Caco-2 (cell line): ENCODE results near the gene TRIM31. TPM values are rescaled to one million over a fixed set of nuclear protein-coding genes. Genes with fewer than 3 reads are reported as not detected.

ENCODE experiments used
- BruUV-seq: library from RNA; stranded (reverse); fragments of 400-500 nt; replicated peaks from 2 replicates; lab custom pipeline; 2021; lab: Mats Ljungman, UMichigan
- CTCF ChIA-PET: fragments of 300-600 bp; sonication (Branson Sonifier 250); formaldehyde crosslinking; loops from one replicate; lab custom pipeline; 2022; ENCODE audit warnings: antibody characterized with exemption; lab: Charles Lee
- POLR2A ChIA-PET: fragments of 300-600 bp; sonication (Branson Sonifier 250); formaldehyde crosslinking; loops from one replicate; lab custom pipeline; 2022; ENCODE audit warnings: antibody characterized with exemption; lab: Charles Lee
- DNase-seq, 2 experiments: peaks; one replicate each; pipeline versions ENCODE4 v3.0.0 to v3.0.0-alpha.2; 2020 to 2022
- H3K27me3 ChIP-seq: replicated peaks from 2 replicates; pipeline ENCODE4 v1.6.0; 2011; ENCODE audit warnings: low read length; ENCODE audit not compliant: control insufficient read depth, insufficient read depth
- H3K36me3 ChIP-seq: 2 replicates; pipeline ENCODE4 v1.5.1; 2011; ENCODE audit warnings: low read length; ENCODE audit not compliant: control insufficient read depth, insufficient read depth
- H3K4me1 ChIP-seq: fragments of 250-450 bp; sonication (Bioruptor Pico); 2 replicates; pipeline ENCODE4 v1.5.1; 2020; ENCODE audit warnings: mild to moderate bottlenecking
- H3K4me3 ChIP-seq: 2 replicates; pipeline ENCODE4 v1.5.1; 2011; ENCODE audit warnings: low read depth, mild to moderate bottlenecking, control low read depth, low read length
- H3K9me3 ChIP-seq: fragments of 250-450 bp; sonication (Bioruptor Pico); 2 replicates; pipeline ENCODE4 v1.5.1; 2020; ENCODE audit warnings: mild to moderate bottlenecking, moderate library complexity
- H3K27ac Mint-ChIP-seq: one replicate; pipeline ENCODE4 v1.8.0; 2022; ENCODE audit warnings: mixed read lengths; ENCODE audit not compliant: unreplicated experiment
- H3K27me3 Mint-ChIP-seq: one replicate; pipeline ENCODE4 v1.8.0; 2022; ENCODE audit warnings: mixed read lengths; ENCODE audit not compliant: insufficient read depth, unreplicated experiment
- H3K36me3 Mint-ChIP-seq: one replicate; pipeline ENCODE4 v1.8.0; 2022; ENCODE audit warnings: mild to moderate bottlenecking, mixed read lengths; ENCODE audit not compliant: insufficient read depth, unreplicated experiment
- H3K4me1 Mint-ChIP-seq: one replicate; pipeline ENCODE4 v1.8.0; 2022; ENCODE audit warnings: low read depth, mixed read lengths; ENCODE audit not compliant: unreplicated experiment
- H3K4me3 Mint-ChIP-seq: one replicate; pipeline ENCODE4 v1.8.0; 2022; ENCODE audit warnings: mild to moderate bottlenecking, moderate library complexity, mixed read lengths; ENCODE audit not compliant: unreplicated experiment
- H3K9me3 Mint-ChIP-seq: one replicate; pipeline ENCODE4 v1.8.0; 2022; ENCODE audit warnings: mixed read lengths; ENCODE audit not compliant: unreplicated experiment
- CTCF ChIP-seq, 2 experiments: fragments of 200-600 bp in 1 of 2; IDR thresholded peaks; 1 replicate in 1 of 2; 2 replicates in 1 of 2; pipeline versions ENCODE4 v1.5.1 to v1.8.0; 2011 to 2022; ENCODE audit warnings: antibody characterized with exemption in 1 of 2, control low read depth in 1 of 2, inconsistent platforms in 1 of 2, low read depth in 1 of 2, low read length in 1 of 2, mild to moderate bottlenecking in 1 of 2, moderate library complexity in 1 of 2; ENCODE audit not compliant: insufficient read depth in 1 of 2, severe bottlenecking in 1 of 2, unreplicated experiment in 1 of 2
- intact Hi-C: fragments of 100-400 bp; cut with micrococcal nuclease; formaldehyde crosslinking; loops from one replicate; pipeline ENCODE4 v1.10.0; 2022; ENCODE audit not compliant: unreplicated experiment
- total RNA-seq: library from RNA; stranded (reverse); gene quantifications from 2 replicates; pipeline ENCODE4 v1.2.3, GENCODE V29; 2022

Gene TRIM31
- total RNA-seq, 1 experiment from 2014 or later, result 0.70 TPM

- CTCF ChIA-PET, result no interaction called here
- no peaks in the 10 kb centered on the region for H3K27me3 Mint-ChIP-seq
Measured at GRCh38 chr6:30160785-30161531, 48.1 kb upstream of the TRIM31 start, which contains the start of gene TRIM10. TRIM10 (minus strand) TSS chr6:30161211; CDS start chr6:30160858, 353 bp downstream.

GRCh38 chr6:30160008-30160784, 47.3 kb upstream of the TRIM31 start:
- H3K27me3 Mint-ChIP-seq, result no peaks in the 10 kb centered on the region
- ChIA-PET CTCF (no interaction called here), POLR2A (no interaction called here)
- no peak overlapping the region for H3K4me3 Mint-ChIP-seq
- no TSS peak for BruUV-seq
- Histone ChIP-seq H3K36me3 (no peaks in the 10 kb centered on the region), H3K27me3 (no peaks in the 10 kb centered on the region), H3K4me1 (no peaks in the 10 kb centered on the region), H3K9me3 (no peaks in the 10 kb centered on the region), H3K4me3 (no peak overlapping the region)
- no peak for DNase-seq
- peaks cover 14% of the 10 kb centered on the region for H3K4me1 Mint-ChIP-seq
- no peak for TF ChIP-seq CTCF (IDR thresholded peaks at IDR 0.05; ENCODE audit: insufficient read depth in 1 of 2, low read depth in 1 of 2, low read length in 1 of 2, severe bottlenecking in 1 of 2, unreplicated experiment in 1 of 2)
- H3K27ac Mint-ChIP-seq, result no peak overlapping the region
- intact Hi-C loops, result loop anchor here (5.0 kb wide), 1 partner anchor 98 kb away; the partner anchor contains the start of gene POLR1H
- no peaks in the 10 kb centered on the region for H3K9me3 Mint-ChIP-seq
- no peaks in the 10 kb centered on the region for H3K36me3 Mint-ChIP-seq

More at GRCh38 chr6:30160785-30161531, 48.1 kb upstream of the TRIM31 start, which contains the start of gene TRIM10:
- POLR2A ChIA-PET, result no interaction called here
- TF ChIP-seq CTCF (IDR thresholded peaks at IDR 0.05; ENCODE audit: insufficient read depth in 1 of 2, low read depth in 1 of 2, low read length in 1 of 2, severe bottlenecking in 1 of 2, unreplicated experiment in 1 of 2), result no peak
- Histone ChIP-seq H3K27me3 (no peaks in the 10 kb centered on the region), H3K4me1 (no peaks in the 10 kb centered on the region), H3K36me3 (no peaks in the 10 kb centered on the region), H3K4me3 (no peak within 1 kb of the TSS), H3K9me3 (no peaks in the 10 kb centered on the region)
- no TSS peak for BruUV-seq
- DNase-seq, result no peak
- intact Hi-C loops, result loop anchor here (5.0 kb wide), 1 partner anchor 99 kb away; the partner anchor contains the start of gene POLR1H
- H3K36me3 Mint-ChIP-seq, result no peaks in the 10 kb centered on the region
- peaks cover 14% of the 10 kb centered on the region for H3K4me1 Mint-ChIP-seq
- peak within 1 kb of the TSS; percentile 92 for H3K4me3 Mint-ChIP-seq
- no peak within 1 kb of the TSS for H3K27ac Mint-ChIP-seq
- H3K9me3 Mint-ChIP-seq, result no peaks in the 10 kb centered on the region

- Mint-ChIP-seq H3K27ac (no peak overlapping the region), H3K4me3 (no peak overlapping the region), H3K27me3 (no peaks in the 10 kb centered on the region), H3K4me1 (peaks cover 7% of the 10 kb centered on the region), H3K36me3 (no peaks in the 10 kb centered on the region), H3K9me3 (no peaks in the 10 kb centered on the region)
- H3K27me3 ChIP-seq, result no peaks in the 10 kb centered on the region
- CTCF ChIA-PET, result no interaction called here
- H3K9me3 ChIP-seq, result no peaks in the 10 kb centered on the region
- DNase-seq, result no peak
- POLR2A ChIA-PET, result no interaction called here
- H3K36me3 ChIP-seq, result no peaks in the 10 kb centered on the region
- no peak for TF ChIP-seq CTCF (IDR thresholded peaks at IDR 0.05; ENCODE audit: insufficient read depth in 1 of 2, low read depth in 1 of 2, low read length in 1 of 2, severe bottlenecking in 1 of 2, unreplicated experiment in 1 of 2)
- intact Hi-C loops, result no loop called here
- H3K4me3 ChIP-seq, result no peak overlapping the region
- BruUV-seq, result no TSS peak
- H3K4me1 ChIP-seq, result no peaks in the 10 kb centered on the region; the same call in 1 of the 2 replicates
Measured at GRCh38 chr6:30158475-30159040, 45.7 kb upstream of the TRIM31 start.
